ENCODE data around the gene FYB1.

Gene FYB1

DNA sequence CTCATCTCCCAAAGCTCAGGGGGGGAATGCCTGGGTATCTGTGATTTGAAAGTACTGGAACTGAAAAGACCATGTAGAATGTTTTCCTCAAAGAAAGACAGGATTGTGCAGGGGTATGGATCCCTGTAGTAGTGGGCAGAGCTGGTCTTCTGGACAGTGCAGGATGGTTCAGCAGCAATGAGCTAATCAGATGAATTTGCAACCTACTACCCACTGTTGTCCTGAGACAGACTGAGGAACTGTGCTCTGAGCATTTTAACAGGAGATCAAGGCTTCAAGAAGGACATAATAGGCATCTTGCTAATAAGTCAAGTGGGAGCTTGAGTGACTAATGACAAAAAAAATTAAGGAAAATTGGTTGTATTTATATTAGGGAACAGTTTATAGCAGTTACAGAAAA is 61.7 kb downstream of the FYB1 start:
- DNase-seq, result no peak

DNA sequence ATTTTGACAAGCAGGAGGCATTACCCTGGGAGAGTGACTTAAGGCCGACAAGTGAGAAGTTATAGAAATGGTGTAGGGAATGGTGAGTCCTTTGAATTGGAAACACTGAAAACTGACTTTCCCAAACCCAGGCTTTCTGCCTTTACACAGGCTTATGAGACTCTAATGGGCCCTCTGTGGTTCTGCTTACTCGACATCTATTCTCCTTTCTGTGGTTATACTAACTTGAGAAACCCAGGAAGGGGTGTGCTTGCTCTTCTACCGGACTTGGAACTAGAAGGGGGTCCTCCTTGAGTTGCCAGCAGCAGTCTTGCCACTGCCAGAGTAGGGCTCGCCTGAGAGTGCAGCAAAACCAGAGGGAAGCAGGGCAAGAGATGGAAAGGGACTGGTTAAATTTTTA is 63.3 kb downstream of the FYB1 start:
- no peak for DNase-seq

DNA sequence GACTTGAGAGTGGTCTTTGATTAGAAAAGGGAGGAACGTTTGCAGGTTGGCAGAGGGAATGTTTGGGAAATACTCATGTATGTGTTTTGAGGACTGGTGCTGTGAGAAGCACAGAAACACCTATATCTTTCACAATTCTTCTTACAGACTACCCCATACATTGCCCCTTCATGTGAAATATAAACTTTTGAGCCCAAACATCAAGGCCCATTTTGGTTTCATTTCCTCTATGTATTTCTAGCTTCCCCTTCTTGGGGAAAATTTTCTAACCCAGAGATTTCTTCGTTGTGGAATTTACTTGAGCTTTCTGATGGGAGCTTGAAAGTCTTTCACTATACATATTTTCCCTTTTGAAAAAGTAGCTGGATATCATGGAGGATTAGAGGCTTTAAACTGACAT is 67.6 kb downstream of the FYB1 start:
- no peak for DNase-seq

DNA sequence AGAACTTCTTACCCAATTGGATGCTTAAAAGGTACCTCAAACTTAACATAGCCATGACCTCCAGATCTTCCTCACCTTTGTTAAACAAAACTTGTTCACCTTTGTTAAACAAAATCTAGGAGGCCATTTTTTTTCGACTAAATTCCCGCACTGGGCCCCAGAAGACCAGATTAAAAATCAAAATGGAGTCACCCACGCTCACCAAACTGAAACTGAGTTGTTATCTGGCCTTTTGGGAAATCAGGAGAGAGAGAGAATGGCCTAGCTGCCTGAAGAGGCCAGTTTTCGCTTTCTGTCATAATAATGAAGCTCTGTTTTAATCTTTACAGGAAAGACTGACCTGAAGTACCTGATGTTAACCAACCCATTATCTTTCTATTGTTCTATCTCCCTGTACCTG is 69.4 kb downstream of the FYB1 start:
- DNase-seq, result no peak

DNA sequence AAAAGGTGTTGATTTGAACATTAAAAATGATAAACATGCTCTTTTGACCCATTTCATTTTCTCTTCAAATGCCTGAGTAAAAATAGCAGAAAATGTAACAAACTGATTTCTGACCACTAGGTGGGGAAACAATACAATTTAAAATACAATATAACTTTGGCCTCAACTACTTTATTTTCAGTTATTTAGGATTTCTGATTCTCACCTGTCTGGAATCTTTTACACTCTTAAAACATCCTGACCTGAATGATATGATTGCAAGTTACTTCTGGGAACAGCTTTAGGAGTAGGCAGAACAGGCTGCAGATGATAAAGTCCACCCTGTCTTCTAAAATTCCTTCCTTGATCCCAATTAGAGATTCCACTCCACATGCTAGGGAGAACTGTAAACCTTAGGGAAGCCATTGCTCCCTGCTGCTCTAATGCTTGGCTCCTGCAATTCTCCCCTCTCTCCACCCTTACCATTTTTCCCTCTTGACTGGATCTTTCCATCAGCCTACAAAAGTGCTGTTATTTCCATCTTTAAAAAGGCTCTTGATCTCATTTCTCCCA is 70.3 kb downstream of the FYB1 start:
- no peak for DNase-seq

DNA sequence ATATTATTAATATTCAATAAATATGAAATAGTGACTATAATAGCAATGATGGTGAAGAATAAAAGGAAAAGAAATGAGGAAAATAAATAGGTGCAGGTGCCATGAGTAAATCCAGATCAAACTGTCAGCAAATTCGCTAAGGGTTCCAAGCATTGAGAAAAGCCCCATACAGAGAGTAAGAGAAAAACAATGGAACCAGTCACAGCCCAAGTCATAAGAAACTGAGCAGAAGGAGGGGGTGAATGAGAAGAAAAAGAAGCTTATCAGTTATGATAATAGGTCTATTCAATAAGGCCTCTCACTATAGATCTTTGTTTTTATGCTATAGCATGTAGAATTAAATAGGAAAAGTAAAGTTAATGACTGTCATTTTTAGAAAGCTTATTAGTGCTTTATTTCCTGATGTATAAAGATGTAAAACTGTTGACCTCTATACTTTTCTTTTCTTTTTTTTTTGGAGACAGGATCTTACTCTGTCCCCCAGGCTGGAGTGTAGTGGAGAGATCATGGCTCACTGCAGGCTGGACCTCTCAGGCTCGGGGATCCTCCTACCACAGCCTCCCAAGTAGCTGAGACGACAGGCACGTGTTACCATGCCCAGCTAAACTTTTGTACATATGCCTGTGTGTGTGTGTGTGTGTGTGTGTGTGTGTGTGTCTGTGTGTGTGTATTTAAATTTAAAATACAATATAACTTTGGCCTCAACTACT is 72.4 kb downstream of the FYB1 start:
- no peak for DNase-seq

DNA sequence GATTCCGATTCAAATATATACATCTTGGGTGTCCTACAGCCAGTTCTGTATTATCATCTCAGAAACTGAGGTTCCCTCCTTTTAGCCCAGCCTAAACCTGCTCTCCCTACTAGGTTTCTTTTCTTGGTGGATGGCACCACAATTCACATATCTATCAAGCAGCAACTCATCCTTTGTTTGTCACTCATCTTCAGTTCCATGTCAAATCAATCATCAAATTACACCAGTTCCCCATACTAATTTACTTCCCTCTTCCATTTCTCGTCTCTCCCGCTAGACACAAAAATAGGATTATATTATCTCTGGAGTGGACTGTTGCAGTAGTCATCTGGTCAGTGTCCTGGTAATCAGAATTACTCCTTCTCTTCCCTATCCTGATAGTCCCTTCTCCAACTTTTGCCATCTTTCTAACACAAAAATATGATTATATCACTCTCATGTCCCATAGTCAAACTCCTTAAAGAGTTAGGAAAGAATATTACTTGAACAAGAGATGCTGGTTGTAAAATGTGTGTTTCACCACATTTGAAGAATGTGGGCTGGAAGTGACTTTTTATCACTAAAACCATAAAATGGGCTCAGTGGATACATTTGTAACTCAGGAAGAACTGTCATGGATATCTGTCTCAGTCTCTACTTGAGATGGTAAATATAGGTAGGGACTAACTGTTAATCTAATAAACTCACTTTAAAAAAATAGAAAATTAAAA is 76.1 kb downstream of the FYB1 start:
- DNase-seq, result no peak

DNA sequence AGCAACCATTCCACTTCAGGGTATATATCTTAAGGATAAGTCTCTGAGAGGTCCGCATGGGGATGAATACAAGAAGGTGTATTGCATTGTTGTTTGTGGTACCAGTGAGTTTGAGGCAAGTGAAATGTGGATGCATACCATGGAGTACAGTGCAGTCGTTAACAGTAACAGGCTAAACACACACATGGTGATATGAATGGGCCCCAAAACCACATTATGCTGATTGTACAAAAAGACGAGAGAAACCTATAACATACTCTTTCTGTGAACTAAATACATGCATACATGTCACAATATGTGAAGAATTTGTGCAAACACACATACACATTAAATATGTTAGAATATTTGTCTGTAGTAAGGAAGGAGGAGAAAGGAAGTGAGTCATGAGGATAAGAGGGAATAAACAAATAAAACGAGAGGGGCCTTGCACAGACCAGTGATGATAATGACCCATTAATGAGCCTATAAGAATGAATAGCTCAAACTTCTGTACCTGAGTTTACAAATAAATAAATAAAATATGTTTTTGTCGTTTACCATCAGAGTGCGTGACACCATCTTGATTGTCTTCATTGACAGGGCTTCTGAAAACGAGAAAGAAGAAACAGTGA is 78.7 kb downstream of the FYB1 start:
- no peak for DNase-seq

DNA sequence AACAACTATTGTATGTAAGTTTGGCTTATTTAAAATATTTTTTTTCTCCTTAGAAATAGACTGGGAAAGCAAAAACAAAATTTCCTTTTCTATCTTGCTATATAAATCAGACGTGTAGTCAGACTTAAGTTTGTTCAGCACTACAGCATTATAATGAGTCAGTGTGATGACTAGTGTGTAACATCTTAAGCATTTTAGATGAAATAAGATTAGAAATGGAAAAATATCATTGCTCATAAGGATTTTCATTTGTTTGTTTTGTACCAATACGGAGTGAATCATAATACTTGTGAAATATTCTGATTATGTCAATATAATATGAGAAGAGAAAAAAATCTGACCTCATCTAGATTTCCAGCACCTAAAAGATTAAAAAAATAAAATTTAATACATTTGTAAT is 80.5 kb downstream of the FYB1 start:
- no peak for DNase-seq

DNA sequence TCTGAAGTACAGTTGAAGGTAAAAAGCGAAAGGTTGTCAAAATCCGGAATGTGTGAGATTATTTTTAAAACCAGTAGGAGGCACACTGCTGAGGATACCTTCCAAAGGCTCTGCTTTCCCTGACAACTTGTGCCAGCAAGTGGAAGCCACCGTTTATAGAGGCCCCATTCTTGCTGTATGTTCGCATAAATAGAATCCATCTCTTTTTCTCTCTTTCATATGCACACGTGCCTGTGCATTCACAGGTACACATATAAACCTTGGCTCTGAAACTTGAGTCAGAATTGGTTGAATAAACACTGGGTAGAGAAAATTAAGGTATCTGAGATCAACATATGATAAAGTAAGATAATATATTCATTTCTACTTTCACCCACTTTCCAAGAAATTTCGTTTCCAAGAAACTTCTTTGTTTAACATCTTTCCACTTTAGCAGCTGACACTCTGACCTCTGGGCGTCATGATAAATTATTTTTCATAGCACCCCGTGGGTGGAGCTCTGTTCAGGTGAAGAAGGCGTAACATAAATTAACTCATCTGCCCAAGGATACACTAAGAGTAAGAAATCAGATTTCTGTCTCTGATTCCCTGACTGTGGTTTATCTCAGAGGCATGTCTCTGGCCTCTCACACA is 81.4 kb downstream of the FYB1 start:
- DNase-seq, result no peak

DNA sequence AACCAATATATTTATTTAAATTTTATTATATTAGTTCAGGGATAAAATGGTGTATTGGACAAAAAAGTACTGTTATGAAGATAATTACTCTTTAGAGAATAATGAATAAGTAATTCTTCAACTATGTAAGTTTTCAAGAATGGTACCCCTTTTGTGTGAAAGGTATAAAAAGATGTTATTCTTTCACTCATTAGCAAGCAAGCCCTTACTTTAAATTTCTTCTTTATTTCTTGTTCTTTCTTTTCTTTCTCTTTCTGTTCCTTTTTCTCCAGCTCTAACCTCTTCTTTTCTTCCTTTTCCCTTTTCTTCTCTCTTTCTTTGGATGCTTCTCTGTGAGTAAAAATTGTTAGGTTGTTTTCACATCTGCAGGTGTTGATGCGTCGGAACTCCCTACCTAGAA is 82.0 kb downstream of the FYB1 start:
- DNase-seq, result no peak

DNA sequence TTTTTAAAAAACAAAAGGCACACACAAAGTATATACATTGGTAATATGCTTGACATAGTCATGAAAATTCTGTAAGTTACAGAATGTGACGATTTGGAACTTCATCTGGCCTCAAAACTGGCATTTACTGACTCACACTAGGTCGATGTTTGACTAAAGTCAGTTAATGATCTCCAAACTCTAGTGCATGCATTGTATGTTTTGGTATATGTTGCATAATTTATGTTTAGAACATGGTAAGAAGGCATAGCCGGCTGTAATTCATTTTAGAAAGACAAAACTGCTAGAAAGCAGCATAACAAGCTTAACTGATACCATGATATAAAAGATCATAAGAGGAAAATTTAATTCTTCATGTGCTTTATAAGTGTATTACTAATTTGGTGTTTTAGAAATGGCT is 86.6 kb downstream of the FYB1 start:
- DNase-seq, result no peak

DNA sequence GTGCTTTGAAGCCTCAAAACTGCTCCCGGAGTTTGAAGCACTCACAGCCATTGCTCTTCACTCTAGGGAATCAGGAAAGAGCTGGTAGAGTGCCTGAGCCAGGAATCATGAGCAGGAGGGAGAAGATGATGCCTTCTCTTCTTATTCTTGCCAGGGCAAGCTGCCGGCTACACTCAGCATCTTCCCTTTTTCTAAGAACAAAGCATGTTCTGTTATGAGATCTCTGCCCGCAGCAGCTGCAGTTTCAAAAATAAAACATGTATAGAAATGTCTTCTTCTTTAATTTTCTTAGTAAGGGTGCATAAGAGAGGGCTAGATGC is 87.3 kb downstream of the FYB1 start:
- DNase-seq, result no peak

DNA sequence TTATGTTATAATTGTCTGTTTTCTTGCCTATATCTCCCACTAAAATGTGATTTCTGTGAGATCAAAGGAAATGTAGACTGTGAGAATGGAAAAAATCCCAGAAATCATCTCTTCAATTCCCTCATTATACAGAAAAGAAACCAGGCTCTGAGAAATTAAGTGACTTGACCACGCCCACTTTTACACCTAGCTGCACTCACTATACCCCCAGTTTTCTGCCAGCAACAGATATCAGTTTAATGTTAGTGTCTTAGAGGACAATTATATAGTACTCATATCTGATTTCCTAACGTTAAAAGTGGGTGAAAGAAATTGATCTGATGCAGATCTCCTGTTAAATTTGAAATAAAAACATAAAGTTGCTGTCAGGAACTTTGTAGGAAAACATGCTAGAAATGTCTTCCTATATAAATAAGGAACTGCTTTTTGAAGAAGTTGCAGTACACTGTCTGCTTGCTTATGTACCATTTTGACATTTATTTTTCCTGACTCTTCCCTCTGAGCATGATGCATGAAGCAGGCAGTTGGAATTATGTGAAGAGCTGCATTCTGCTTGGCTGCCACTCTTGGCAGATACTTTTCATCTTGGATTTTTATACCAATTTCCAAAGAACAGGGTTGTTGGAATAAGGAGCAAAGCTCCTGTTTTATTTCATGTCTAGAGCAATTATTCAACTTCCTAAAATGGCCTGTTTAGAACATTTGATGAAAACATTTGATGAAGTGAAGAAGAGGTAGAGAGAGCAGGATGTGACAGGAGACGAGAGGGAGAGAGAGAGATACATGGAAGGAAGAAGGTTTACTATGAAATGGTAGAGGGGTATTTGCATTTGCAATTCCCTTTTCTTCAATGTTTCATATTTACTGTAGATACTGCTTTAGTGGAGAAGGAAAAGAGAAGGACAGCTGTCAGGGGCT is 87.9 kb downstream of the FYB1 start:
- no peak for DNase-seq

DNA sequence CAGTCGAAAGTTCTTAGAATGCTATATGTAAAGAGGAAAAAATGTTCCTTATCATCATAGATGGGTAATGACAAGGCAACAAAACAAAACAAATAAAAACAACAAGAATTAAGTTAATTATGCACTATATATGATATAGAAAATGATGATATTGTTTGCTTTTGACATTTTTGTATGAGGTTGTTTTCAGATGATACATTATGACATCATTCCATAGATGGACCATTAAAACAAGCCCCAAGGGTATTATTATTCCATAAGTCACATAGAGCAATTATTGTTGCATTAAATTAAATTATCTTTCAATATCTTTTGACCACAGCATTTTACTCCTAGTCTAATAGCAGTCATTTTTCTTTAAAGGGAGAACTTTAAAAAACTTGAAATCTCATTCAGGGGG is 88.6 kb downstream of the FYB1 start:
- DNase-seq, result no peak

DNA sequence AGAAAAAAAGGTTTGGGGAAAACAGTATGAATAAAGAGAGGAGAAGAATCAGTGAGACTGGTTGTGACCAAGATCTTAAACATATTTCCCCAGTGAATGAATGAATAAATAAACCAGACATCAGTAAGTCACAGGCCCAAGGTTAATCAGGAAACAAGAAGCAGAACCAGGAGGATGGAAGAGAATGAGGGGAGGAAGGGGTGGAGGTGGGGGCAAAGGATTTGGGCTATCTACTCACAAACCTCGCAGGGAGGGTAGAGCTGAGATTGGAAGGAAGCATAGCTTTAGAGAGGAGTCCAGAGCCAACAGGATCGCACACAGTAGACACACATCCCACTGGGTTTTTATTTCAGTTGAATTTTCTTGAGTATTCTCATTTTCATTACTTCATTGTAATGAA is 97.4 kb downstream of the FYB1 start:
- no peak for DNase-seq

DNA sequence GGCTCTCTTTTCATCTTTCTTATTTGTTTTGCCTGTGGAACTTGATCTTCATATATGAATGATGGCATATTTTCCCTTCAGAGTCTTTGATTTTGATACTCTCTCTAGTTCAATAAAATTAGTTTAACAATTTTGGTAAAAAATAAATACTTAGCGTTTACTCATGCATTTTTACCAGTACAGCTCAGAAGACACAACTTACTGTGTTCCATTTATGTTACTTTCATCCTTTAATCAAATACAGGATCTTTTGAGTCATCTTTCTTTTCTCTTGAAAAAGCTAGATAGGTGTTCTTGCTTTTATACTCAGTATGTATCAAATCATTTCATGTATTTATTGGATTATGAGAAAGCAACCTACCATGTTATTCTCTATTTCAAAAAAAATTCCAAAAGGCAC is 98.0 kb downstream of the FYB1 start:
- no peak for DNase-seq

DNA sequence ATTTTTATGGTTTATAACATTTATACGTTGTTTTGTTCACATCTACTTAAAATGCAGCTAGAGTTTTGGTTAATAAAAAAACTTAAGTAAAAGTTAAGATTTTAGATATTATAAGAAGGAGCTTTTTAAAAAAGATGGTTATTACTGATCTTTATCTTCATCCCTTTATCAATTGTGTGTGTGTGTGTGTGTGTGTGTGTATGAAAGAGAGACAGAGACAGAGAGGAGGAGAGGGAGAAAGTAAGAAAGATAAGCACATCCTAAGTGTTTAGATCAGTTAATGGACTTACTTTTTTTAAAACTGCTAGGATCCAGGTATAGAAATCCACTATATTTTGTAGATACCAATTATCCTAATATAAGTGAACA is 99.3 kb downstream of the FYB1 start:
- DNase-seq, result no peak

DNA sequence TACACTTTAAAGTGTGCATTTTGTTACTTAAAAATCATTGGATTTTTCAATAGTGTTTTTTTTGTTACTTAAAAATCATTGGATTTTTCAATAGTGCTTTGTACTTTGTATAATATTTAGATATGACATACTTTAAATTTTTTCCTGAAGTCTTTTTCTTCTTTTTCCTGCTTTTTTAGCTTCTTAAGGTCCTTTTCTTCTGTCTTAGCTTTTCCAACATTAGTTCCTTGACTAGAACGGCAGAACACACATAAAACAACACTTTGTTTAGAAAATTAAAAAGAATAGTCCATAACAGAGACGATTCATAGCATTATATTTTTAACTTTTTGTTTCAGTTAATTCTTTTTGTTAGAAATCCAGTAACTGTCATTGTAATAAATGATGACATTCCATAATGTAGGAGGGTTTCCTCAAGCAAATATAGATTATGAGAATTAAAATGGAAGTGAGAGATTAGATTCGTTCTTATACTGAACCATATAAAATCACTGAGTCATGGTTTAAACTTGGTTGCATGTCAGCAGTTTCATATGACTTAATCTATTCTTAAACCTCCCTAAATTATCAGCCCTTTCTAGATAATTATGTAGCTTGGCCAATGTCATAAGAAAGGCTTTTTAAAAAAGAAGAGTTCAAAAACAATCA is 99.8 kb downstream of the FYB1 start:
- DNase-seq, result no peak

DNA sequence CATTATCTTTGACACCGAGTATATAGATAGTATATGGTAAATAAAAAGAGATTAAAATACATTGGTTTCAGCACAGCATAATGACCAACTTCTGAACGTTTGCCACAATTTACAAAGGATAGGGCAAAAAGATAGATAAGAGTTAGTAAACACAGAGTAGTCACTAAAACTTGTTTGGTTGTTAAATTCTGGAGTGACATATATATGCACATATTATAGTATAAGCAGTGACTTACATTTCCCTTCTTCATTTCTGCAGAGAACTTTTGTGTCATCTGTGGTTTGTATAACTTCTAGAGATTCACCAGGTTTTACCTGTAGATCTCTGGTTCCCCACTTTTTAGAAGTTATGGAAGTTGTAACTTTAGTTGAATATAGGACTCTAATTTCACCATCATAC is 100.7 kb downstream of the FYB1 start:
- no peak for DNase-seq

DNA sequence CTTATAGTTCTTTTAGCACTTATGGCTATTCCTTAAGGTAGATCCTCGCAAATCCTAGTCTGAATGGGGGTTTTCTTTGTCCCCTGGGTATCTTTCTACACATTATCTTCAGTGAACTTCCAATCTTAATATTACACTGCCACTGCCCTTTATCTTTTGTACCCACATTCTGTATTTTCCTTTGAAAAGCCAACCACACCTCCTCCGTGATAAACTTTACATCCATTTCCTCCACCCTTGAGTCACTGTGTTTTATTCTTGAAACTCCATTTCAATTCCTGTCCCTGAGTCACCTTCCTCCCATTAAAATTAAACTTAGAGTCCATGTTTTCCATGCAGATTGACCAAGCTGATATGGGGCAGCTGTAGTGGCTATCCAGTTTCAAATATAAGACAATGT is 102.0 kb downstream of the FYB1 start:
- DNase-seq, result no peak

Data from activated effector memory CD4-positive, alpha-beta T cell treated with Interleukin-2 at 50 U/mL for 16 hours (primary cell).